Activated CD4-positive, alpha-beta T cell treated with anti-CD3 and anti-CD28 coated beads for 1 hour (primary cell): ENCODE measurements around the gene UTP15.

Source experiments
- DNase-seq: peaks from one replicate; pipeline ENCODE4 v3.0.0-alpha.2; 2020

Gene UTP15

DNA sequence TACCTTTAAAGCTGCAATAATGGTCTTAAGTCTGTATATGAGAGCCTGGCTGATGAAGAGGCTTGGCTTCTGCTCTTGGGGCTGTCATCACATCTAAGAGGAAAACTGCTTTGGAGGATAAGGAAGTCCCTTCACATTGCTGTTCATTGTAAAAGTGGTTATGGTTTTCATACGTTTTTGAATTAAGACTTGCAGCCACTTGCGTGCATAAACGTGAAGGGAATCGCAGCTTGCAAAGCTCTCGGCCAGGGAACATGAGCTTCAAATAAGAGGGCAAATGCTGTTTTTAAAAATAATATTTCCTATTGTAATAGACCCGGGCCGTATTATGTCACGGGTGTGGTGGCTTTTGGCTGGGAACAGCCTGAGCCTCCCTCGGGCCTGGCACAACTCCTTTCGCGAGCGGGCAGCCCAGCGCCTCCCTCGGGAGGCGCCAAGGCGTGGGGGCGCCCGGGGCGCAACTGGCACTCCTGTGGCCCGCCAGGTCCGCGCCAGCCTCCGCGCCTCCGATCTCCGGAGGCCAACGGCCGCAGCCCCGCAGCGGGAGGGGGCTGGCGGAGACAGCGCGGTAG is 59.9 kb downstream of the UTP15 start:
- DNase-seq, result no peak

- no peak for DNase-seq
Observed at GRCh38 chr5:73625944-73626811, 60.6 kb downstream of the UTP15 start, which contains the start of gene ARHGEF28. TSS of gene ARHGEF28 (plus strand) at chr5:73626196. CDS start at chr5:73684852, 58,656 bp downstream.

DNA sequence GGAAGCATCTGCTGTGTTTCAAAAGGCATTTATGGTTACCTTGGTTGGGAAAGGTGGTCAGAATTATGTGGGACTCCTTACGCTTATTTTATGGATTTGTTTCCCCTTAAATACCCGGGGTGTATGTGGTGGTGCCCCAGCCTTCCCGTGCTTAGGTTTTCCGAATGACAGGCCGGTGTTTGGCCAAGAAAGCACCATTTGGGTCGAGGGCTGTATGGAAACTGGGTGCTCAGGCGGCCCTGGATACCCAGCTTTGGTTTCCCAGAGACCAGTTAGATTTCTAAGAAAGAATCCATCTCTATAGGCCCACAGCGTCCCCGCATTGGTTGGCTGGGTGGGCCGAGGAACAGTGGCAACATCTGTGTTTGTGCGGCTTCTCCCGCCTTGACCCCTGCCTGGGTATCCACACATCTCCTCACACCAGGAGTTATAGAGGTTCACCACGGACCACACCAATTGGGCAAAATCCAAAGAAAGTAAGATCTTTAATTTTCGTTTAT is 61.3 kb downstream of the UTP15 start:
- no peak for DNase-seq

DNA sequence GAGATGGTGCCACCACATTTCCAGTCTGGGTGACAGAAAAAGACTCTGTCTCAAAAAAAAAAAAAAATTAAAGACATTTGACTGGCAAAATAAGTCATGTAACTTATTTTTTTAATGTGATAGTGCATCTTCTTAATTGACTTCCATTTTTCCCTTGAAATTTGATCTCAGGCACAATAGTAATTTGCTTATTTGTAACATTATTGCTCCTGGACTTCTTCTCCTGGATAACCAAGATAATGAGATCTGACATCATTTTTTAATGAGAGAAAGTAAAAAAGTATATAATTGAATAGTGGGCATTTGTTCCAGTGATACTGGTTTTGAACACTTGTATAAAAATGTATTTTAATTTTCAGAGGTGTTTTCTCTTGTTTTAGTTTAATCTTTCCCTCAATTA is 63.9 kb downstream of the UTP15 start:
- DNase-seq, result no peak

DNA sequence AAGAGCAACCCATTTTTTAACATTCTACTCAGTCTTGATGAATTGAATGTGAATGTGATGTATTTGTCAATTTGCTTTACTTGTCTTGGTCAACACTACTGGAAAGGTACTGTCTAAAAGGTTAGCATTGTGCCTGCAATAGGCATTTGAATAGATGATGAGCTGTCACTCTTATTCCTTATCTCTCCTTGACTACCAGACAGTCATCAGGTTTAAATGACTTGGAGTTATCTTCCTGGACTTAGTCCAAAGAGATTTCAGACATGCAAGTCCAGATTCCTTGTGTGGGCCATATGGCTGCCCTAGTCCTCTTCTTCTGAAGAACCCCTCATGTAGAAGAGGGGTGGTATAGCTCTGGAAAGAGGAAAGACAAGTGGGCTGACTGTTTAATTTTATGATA is 65.2 kb downstream of the UTP15 start:
- no peak for DNase-seq

GRCh38 chr5:73631500-73631899 is 66.0 kb downstream of the UTP15 start:
- DNase-seq, result no peak
